NB4 (cell line): ENCODE measurements around the gene RTP3.

Experiments
- TF ChIP-seq, protein P1 (sequence below): IDR thresholded peaks from 2 replicates; pipeline ENCODE4 v1.6.1; 2011; ENCODE audit warnings: low read depth, low read length
- TF ChIP-seq, protein P2 (sequence below): IDR thresholded peaks from one replicate; pipeline ENCODE4 v1.5.1; 2012; ENCODE audit warnings: low read depth, low read length

DNA sequence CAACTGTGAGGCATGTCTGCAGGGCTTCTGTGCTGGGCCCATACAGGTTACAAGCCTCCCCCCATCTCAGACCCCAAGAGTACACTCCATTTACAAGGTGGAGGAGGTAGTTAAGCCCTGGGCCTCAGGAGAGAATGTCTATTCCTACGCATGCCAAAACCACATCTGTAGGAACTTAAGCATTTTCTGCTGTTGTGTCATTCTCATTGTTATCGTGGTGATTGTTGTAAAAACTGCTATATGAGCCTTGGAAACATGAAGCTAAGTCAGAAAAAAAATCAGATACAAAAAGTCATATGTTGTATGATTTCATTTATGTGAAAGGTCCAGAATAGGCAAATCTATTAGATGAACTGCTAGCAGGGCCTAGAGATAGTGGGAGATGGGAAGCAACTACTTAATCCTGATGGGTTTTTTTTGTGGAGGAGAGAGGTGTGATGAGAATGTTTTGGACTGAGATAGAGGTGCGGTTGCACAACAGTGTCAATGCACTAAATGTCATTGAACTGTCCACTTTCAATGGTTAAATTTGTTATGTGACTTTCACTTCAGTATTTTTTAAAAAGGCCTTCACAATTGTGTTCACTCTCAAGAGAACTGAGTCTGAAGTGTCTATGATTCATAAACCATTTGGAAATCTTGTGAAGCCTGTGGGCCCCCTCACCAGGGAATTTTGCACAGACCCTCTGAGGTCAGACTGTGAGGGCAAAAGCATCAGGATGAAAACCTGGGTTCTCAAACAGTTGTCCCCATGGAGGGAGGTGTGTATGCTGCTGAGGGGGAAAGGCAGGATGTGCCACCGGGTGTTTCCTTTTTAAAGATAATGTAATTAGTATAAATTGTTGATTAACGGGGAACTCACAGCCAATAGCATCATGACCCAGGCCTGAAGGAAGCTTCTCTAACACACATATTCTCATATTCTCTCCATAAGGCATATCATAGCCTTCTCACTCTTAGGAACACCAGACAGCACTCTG lies 3.2 kb downstream of the RTP3 start:
- TF ChIP-seq, protein P1, sequence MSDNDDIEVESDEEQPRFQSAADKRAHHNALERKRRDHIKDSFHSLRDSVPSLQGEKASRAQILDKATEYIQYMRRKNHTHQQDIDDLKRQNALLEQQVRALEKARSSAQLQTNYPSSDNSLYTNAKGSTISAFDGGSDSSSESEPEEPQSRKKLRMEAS: no peak
- TF ChIP-seq, protein P2, sequence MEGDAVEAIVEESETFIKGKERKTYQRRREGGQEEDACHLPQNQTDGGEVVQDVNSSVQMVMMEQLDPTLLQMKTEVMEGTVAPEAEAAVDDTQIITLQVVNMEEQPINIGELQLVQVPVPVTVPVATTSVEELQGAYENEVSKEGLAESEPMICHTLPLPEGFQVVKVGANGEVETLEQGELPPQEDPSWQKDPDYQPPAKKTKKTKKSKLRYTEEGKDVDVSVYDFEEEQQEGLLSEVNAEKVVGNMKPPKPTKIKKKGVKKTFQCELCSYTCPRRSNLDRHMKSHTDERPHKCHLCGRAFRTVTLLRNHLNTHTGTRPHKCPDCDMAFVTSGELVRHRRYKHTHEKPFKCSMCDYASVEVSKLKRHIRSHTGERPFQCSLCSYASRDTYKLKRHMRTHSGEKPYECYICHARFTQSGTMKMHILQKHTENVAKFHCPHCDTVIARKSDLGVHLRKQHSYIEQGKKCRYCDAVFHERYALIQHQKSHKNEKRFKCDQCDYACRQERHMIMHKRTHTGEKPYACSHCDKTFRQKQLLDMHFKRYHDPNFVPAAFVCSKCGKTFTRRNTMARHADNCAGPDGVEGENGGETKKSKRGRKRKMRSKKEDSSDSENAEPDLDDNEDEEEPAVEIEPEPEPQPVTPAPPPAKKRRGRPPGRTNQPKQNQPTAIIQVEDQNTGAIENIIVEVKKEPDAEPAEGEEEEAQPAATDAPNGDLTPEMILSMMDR: no peak
